Common myeloid progenitor, CD34-positive (primary cell): ENCODE results near the gene OR1J1.

Experiments
- CTCF ChIA-PET: fragments of 350-600 bp; sonication (Branson Sonifier 250); formaldehyde crosslinking; loops from one replicate; lab custom pipeline; 2021; ENCODE audit warnings: antibody characterized with exemption; lab: Charles Lee
- POLR2A ChIA-PET: fragments of 350-600 bp; sonication (Branson Sonifier 250); formaldehyde crosslinking; loops from one replicate; lab custom pipeline; 2021; ENCODE audit warnings: antibody characterized with exemption; lab: Charles Lee
- DNase-seq, 3 donors: peaks; one replicate each; pipeline versions ENCODE4 v3.0.0 to v3.0.0-alpha.2; 2013
- H3K27ac ChIP-seq, 2 experiments: 1 replicate in 1 of 2; 2 replicates in 1 of 2; pipeline ENCODE4 v1.7.0; 2013; ENCODE audit warnings: inconsistent platforms in 2 of 2, low read length in 2 of 2, mild to moderate bottlenecking in 2 of 2, low read depth in 1 of 2, moderate library complexity in 1 of 2; ENCODE audit not compliant: severe bottlenecking in 2 of 2, insufficient read depth in 1 of 2, poor library complexity in 1 of 2
- H3K27me3 ChIP-seq, 5 experiments: replicated peaks in 2 of 5; 1 replicate in 3 of 5; 2 replicates in 2 of 5; pipeline versions ENCODE4 v1.6.1 to v1.7.0; 2013; ENCODE audit warnings: low read length in 4 of 5, mild to moderate bottlenecking in 2 of 5, moderate library complexity in 2 of 5, inconsistent platforms in 1 of 5; ENCODE audit not compliant: insufficient read depth in 5 of 5, control insufficient read depth in 4 of 5
- H3K36me3 ChIP-seq, 4 experiments: 1 replicate in 2 of 4; 2 replicates in 2 of 4; pipeline versions ENCODE4 v1.6.1 to v1.7.0; 2013; ENCODE audit warnings: low read length in 3 of 4, control low read depth in 1 of 4, mild to moderate bottlenecking in 1 of 4; ENCODE audit not compliant: control insufficient read depth in 4 of 4, insufficient read depth in 4 of 4
- H3K4me1 ChIP-seq, 4 experiments: 1 replicate in 3 of 4; 2 replicates in 1 of 4; pipeline versions ENCODE4 v1.6.1 to v1.7.1; 2013; ENCODE audit warnings: low read length in 3 of 4, mild to moderate bottlenecking in 3 of 4, control low read depth in 1 of 4, inconsistent platforms in 1 of 4, moderate library complexity in 1 of 4; ENCODE audit not compliant: control insufficient read depth in 4 of 4, insufficient read depth in 4 of 4; ENCODE audit errors: control extremely low read depth in 1 of 4
- H3K4me3 ChIP-seq, 7 experiments: 1 replicate in 4 of 7; 2 replicates in 3 of 7; pipeline versions ENCODE4 v1.5.1 to v1.7.0; 2013; ENCODE audit warnings: mild to moderate bottlenecking in 7 of 7, low read length in 6 of 7, moderate library complexity in 6 of 7, inconsistent platforms in 2 of 7, low read depth in 2 of 7, control low read depth in 1 of 7; ENCODE audit not compliant: insufficient read depth in 4 of 7, control insufficient read depth in 1 of 7; ENCODE audit errors: extremely low read depth in 1 of 7
- H3K9me3 ChIP-seq, 5 experiments: 1 replicate in 4 of 5; 2 replicates in 1 of 5; pipeline versions ENCODE4 v1.6.1 to v1.7.1; 2013; ENCODE audit warnings: low read length in 4 of 5, mild to moderate bottlenecking in 2 of 5, inconsistent platforms in 1 of 5, low read depth in 1 of 5, moderate library complexity in 1 of 5; ENCODE audit not compliant: control insufficient read depth in 4 of 5, insufficient read depth in 2 of 5; ENCODE audit errors: control extremely low read depth in 1 of 5
- WGBS: methylation state at CpG from one replicate; pipeline ENCODE4 v1.1.5; 2013; ENCODE audit not compliant: insufficient coverage; 5-methylcytosine and 5-hydroxymethylcytosine counted together

OR1J1 gene

DNA sequence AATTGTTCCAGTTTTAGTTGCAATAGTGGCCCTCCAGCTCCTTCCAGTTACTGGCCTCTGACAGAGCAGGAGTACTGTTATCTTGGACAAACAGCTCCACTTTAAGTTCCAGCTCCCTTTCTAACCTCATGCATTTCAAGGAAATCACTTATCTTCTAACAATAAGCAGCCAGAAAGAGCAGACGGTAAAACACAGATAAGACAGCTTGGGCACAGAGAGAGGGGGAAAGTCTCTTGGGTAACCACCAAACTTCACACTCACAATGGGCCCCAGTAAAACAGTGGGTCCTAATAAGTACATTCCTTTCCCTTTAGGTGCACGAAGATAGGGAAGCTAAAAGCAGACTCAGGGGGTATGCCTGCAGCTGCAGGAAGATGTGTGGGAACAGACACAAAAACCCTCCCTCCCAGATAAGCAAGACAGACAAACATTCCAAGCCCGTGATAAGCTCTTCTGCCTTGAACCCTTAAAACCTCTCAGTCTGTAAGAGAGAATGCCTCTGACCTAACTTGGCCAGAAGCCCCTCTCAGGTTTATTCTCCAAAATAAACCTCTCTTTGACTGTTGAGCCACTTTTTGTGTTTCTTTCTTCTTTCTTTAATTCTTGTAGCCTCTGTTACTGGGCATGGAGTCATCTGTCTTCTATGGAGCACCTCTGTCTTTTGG lies 30.8 kb downstream of the OR1J1 start:
- Histone ChIP-seq H3K4me1 (peaks cover 0 to 11% (median 5%) of the 10 kb centered on the region in 4 experiments), H3K27me3 (peaks cover 0 to 2% (median 0%) of the 10 kb centered on the region in 5 experiments), H3K27ac (peak overlapping the region; percentile 4 to 38), H3K36me3 (no peaks in the 10 kb centered on the region), H3K4me3 (peak overlapping the region in 1 of 7 experiments; percentile 14), H3K9me3 (peaks cover 0 to 8% (median 2%) of the 10 kb centered on the region in 5 experiments)
- WGBS = 0% methylated on average over 1 of the region's 3 CpGs
- ChIA-PET POLR2A (interaction anchor here (0.5 to 1.4 kb wide), 3 partner anchors 22 to 604 kb away, joined by 3 read pairs; no protein-coding TSS in a partner anchor), CTCF (interaction anchor here (0.8 to 3.0 kb wide), 6 partner anchors 8 to 349 kb away, joined by 3 to 8 read pairs (median 4); no protein-coding TSS in a partner anchor)
- DNase-seq = peak; percentile 82 to 97 (median 89)

DNA sequence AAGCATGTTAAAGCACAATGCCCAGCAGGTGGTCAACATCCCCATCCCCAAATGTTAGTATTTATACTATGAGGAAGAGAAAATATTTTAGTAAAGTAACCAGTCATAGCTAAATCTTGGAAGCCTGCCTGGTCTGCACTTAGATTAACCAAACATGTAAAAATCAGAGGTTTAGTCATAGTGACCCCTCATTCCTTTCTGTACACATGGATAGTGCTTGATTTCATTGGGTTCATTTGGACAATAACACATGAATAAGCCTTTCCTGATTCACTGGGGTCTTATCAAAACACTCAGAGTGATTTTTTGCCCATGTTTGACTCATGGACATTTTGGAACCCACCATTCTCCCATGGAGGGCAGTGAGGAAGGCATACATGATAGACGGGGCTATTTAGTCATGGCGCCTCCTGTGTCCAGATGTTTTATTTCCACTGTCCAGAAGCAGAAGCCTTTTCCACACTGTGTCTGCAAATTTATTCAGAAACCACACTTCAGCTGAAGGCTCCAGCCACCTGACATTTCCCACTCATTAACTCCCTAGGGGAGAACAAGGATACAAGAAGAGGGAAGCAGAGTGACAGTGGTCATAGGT lies 32.5 kb downstream of the OR1J1 start:
- H3K36me3 ChIP-seq = no peaks in the 10 kb centered on the region
- H3K9me3 ChIP-seq = peaks cover 0 to 11% (median 3%) of the 10 kb centered on the region in 5 experiments
- POLR2A ChIA-PET = no interaction called here
- DNase-seq = no peak
- peaks cover 0 to 11% (median 5%) of the 10 kb centered on the region in 4 experiments for H3K4me1 ChIP-seq
- 90% methylated on average over 2 of the region's 2 CpGs for WGBS
- CTCF ChIA-PET = interaction anchor here (1.0 to 3.0 kb wide), 4 partner anchors 18 to 347 kb away, joined by 3 to 8 read pairs (median 4); no protein-coding TSS in a partner anchor
- no peak overlapping the region for H3K4me3 ChIP-seq
- peaks cover 0 to 2% (median 0%) of the 10 kb centered on the region in 5 experiments for H3K27me3 ChIP-seq
- no peak overlapping the region for H3K27ac ChIP-seq

DNA sequence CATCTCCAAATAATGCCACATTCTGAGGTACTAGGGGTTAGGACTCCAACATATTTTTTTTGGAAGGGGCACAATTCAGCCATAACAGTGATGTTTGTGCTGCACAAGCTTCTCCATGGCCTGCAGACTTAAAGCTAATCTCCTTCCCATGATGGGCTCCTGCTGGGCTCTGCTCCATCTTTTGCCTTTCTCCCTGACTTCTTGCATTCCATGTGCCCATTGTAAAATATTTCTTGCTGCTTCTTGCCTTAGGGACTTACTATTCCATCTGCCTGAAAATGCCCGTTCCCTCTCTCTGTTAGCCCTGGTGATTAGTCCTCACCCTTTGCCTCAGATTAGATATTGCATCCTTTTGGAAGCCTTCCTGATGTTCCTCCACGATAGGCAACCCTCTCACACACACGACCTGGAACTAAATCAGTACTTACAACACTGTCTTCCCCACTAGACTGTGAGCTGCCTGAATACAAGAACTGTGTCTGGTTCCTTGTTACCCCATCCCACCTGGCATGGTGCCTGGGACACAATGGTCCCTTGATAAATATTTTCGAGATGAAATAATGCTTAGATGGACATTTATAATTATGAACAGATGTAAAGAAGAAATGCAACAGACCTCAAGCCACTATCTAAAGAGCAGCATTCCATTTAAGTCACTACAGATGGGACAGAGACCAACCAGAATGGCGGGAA lies 33.5 kb downstream of the OR1J1 start:
- DNase-seq = no peak
- ChIA-PET POLR2A (no interaction called here), CTCF (interaction anchor here (1.0 to 3.0 kb wide), 4 partner anchors 19 to 346 kb away, joined by 3 to 8 read pairs (median 4); no protein-coding TSS in a partner anchor)
- H3K9me3 ChIP-seq = peaks cover 0 to 13% (median 3%) of the 10 kb centered on the region in 5 experiments
- peaks cover 0 to 2% (median 0%) of the 10 kb centered on the region in 5 experiments for H3K27me3 ChIP-seq
- H3K4me1 ChIP-seq = peaks cover 0 to 11% (median 5%) of the 10 kb centered on the region in 4 experiments
- H3K36me3 ChIP-seq = no peaks in the 10 kb centered on the region
- 100% methylated on average over 3 of the region's 5 CpGs for WGBS
- no peak overlapping the region for H3K4me3 ChIP-seq
- no peak overlapping the region for H3K27ac ChIP-seq

DNA sequence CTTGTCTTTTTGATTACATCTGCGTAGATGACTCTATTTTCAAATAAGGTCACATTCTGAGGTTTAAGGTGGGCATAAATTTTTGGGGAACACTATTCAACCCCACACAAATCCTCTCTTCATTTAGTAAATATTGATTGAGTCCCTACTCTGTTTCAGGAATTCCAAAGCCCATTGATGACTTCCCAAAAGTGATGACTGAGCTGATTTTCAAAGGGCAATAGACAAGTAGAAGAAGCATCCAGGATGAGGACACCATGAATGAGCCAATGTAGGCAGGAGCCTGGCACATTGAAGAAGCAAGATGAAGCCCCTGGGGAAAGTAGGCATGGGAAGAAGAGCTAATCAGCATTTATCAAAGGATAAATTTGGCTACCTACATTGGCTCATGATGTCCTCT lies 35.2 kb downstream of the OR1J1 start:
- Histone ChIP-seq H3K27ac (no peak overlapping the region), H3K4me3 (no peak overlapping the region), H3K36me3 (no peaks in the 10 kb centered on the region), H3K4me1 (peaks cover 0 to 11% (median 5%) of the 10 kb centered on the region in 4 experiments), H3K9me3 (peaks cover 0 to 11% (median 1%) of the 10 kb centered on the region in 5 experiments), H3K27me3 (peaks cover 0 to 2% (median 0%) of the 10 kb centered on the region in 5 experiments)
- WGBS = no CpG with 5 or more reads among the region's 1 CpG
- CTCF ChIA-PET = interaction anchor here (1.5 kb wide), 1 partner anchor 20 kb away, joined by 5 read pairs; no protein-coding TSS in a partner anchor
- POLR2A ChIA-PET = no interaction called here
- DNase-seq = no peak
